ENCODE results near the gene LYVE1.

LYVE1 gene

GRCh38 chr11:10551845-10552352, 16.6 kb downstream of the LYVE1 start:
- no peak for DNase-seq

GRCh38 chr11:10551290-10551592, 17.2 kb downstream of the LYVE1 start:
- DNase-seq = peak; percentile 19

- peak; percentile 56 for DNase-seq
Measured at GRCh38 chr11:10550503-10551289, 17.8 kb downstream of the LYVE1 start.

- no peak for DNase-seq
Measured at GRCh38 chr11:10544491-10545465, 23.7 kb downstream of the LYVE1 start.

GRCh38 chr11:10543782-10544181, 24.7 kb downstream of the LYVE1 start:
- DNase-seq = no peak

- DNase-seq = no peak
Measured at GRCh38 chr11:10542776-10543175, 25.7 kb downstream of the LYVE1 start.

- DNase-seq = peak; percentile 9
Measured at GRCh38 chr11:10541561-10541930, 26.9 kb downstream of the LYVE1 start.

- peak; percentile 91 for DNase-seq
Measured at GRCh38 chr11:10540915-10541560, 27.4 kb downstream of the LYVE1 start, which contains the start of gene RNF141. TSS of gene RNF141 (minus strand) at chr11:10541187. CDS start at chr11:10534158, 7,029 bp downstream.

- DNase-seq = no peak
Measured at GRCh38 chr11:10540546-10540914, 27.9 kb downstream of the LYVE1 start.

GRCh38 chr11:10539339-10539738, 29.1 kb downstream of the LYVE1 start:
- DNase-seq = no peak

- DNase-seq = no peak
Measured at GRCh38 chr11:10538924-10539323, 29.5 kb downstream of the LYVE1 start.

GRCh38 chr11:10537600-10537999, 30.9 kb downstream of the LYVE1 start:
- DNase-seq = no peak

- no peak for DNase-seq
Measured at GRCh38 chr11:10534316-10534715, 34.1 kb downstream of the LYVE1 start.

- DNase-seq = no peak
Measured at GRCh38 chr11:10533323-10533722, 35.1 kb downstream of the LYVE1 start.

- no peak for DNase-seq
Measured at GRCh38 chr11:10532526-10532925, 35.9 kb downstream of the LYVE1 start.

GRCh38 chr11:10529279-10529678, 39.2 kb downstream of the LYVE1 start:
- peak; percentile 38 for DNase-seq

GRCh38 chr11:10528121-10528520, 40.3 kb downstream of the LYVE1 start:
- DNase-seq = no peak

- peak; percentile 9 for DNase-seq
Measured at GRCh38 chr11:10526974-10527918, 41.2 kb downstream of the LYVE1 start.

- no peak for DNase-seq
Measured at GRCh38 chr11:10524471-10524870, 44.0 kb downstream of the LYVE1 start.

- no peak for DNase-seq
Measured at GRCh38 chr11:10522921-10523320, 45.5 kb downstream of the LYVE1 start.

GRCh38 chr11:10522276-10522675, 46.2 kb downstream of the LYVE1 start:
- DNase-seq = no peak

- no peak for DNase-seq
Measured at GRCh38 chr11:10520562-10520961, 47.9 kb downstream of the LYVE1 start.
